Superior temporal gyrus (tissue), 1 donor: ENCODE data around the gene MYO5B.

ENCODE experiments used
- DNase-seq: peaks from one replicate; pipeline ENCODE4 v3.0.0-alpha.2; 2016; ENCODE audit errors: extremely low spot score

MYO5B gene

DNA sequence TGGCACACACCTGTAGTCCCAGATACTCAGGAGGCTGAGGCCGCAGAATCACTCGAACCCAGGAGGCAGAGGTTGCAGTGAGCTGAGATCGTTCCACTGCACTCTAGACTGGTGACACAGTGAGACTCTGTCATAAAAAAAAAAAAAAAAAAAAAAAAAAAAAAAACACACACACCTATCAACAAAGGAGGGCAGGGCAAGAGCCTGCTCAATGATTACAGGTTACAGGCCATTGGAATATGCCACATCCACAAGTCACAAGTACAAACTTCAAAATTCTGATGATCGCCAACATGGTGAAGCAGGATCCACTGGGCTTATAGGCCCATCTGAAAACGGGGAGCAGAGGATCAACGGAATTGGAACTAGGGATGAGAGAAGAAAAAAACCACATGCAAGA is 6.3 kb downstream of the MYO5B start:
- no peak for DNase-seq

DNA sequence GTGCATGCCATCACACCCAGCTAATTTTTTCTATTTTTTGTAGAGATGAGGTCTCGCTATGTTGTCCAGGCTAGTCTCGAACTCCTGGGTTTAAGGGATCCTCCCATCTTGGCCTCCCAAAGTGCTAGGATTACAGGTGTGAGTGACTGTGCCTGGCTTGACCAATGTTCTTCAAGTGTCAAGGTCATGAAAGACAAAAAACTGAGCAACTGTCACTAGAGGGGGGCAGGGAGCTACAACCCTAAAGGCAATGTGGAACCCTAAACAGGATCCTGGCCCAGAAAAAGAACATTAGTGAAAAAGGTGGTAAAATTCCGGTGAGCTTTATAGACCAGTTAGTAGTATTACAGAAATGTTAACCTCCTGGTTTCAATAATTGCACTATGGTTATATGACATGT is 7.3 kb downstream of the MYO5B start:
- DNase-seq, result no peak

DNA sequence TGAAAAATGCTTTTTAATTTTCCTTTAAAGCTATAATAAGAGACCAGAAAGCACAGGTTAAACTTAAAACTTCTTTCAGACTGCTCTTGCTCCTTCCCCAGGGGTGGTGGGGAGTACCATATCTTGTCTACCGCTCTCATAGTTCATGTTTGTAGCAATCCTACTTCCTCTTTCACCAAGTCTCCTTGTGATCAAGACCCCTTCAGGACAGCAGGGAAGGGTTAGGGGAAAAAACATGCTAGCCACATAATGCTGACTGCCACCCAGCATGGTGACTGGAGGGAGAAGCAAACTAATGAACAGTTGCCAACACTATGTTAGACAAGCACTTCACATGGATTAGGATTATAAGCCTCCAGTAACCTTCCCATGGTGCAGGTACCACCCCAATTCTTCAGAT is 8.6 kb downstream of the MYO5B start:
- DNase-seq, result no peak

DNA sequence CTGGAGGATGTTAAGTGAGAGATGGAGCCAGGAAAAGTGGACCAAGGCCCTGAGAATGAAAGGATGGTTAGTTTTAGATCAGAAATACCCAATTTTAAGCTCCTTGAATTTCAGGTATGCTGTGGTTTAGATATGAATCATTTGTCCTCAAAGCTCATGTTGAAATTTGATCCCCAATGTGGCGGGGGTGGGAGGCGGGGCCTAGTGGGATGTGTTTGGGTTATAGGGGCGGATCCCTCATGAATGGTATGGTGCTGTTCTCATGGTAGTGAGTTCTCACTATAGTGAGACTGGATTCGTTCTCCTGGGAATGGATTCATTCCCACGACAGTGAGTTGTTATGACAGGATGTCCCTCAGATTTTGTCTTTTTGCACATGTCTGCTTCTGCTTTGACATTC is 11.4 kb downstream of the MYO5B start:
- DNase-seq, result no peak

DNA sequence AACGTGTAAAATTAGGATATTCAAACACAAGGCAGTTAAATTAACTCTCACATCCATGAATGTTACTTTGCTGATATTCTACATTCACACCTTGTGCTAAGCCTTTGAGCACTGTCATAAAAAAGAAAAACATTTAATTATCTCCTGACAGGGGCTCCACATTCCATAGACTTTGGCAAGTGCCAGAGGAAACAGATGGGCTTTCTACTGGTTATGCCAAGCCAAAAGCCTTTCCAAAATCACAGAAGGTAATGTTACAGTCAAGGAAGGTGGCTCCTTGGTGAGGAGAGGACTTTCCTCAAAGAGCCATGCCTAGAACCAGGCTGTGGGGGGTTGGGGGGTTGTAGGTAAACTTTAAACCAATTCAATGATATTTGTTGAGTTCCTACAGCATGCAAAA is 12.4 kb downstream of the MYO5B start:
- no peak for DNase-seq

DNA sequence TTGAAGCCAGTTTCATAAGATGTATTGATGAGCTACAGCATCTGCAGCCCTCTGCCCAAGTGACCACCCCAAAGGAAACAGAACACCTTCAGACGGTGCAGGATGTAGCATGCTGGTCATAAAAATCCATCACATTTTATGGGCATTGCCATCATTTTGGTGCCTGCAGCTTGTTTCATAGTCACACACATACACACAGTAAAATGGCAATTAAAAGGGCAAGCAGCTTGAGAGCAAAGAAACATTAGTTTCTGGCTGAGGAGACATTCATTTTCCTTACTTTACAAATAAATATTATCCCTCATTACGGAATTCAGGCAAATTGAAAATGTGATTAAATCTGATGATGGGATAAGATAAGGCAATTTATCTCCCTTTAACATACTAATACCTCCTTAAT is 13.4 kb downstream of the MYO5B start:
- DNase-seq, result no peak

DNA sequence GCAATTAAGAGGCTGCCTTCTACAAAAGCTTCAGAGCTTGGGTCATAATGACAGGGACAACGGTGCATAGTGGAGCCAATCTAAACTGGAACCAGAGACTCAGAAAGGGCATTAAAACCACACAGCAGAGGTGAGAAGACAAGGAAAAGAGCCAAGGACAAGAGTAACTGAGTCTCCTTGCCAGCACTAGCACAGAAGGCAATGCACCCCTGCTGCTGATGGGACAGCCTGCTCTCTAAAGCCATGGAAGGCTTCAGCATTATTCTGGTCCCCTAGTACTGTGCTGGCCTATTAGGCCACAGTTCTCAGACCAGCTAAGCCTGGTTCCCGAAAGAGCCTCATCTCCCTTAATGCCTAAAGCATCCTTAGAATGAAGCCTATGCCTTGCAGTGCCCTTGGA is 15.5 kb downstream of the MYO5B start:
- DNase-seq, result no peak

DNA sequence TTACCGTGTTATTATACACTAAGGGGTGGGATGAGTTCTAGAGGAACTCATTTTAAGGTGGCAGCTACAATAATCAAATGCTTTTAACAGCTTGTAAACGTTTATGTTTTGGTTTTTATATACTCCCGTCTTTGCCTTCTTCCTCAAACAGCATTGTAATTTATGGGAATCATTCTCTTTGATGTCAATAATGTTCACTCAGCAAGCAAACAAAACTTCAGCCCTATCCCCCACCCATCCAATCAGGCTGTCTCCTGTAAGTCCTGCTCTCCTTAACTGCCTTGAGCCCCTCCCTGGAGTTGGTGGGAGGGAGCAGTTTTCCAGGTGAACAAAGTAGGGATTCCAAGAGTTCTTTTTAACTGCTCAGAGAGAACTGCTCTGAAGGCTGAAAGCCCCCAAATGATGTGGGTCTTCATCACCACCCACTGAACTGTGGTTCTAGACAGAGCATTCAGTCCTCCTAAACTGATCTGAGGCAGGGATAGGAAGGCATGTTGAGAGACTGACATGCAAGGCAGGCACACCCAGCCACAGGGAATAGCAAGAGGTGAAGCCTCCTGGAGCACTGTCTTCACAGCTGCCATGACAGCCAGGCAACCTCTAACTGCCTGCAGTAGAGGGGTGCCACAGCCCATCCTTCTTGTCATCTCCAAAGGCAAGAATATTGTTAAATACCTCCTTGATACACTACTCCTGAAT is 17.5 kb downstream of the MYO5B start:
- no peak for DNase-seq

DNA sequence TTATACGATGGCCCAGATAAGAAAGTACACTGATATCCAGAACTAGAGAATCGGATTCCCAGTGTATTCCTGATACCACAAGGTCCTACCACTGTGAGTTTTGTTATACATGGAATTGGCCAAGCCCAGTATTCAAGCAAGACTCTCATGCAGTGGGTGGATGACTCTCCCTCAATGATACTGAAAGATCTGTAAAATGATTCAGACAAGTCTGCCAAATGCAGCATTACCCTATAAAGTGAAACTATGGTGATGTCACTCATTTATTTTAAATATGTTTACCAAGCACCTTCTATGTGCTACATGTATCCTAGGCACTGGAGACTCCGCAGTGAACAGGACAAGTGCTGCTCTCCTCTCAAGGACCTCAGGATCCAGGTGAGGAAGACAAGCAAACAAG is 22.6 kb downstream of the MYO5B start:
- no peak for DNase-seq

DNA sequence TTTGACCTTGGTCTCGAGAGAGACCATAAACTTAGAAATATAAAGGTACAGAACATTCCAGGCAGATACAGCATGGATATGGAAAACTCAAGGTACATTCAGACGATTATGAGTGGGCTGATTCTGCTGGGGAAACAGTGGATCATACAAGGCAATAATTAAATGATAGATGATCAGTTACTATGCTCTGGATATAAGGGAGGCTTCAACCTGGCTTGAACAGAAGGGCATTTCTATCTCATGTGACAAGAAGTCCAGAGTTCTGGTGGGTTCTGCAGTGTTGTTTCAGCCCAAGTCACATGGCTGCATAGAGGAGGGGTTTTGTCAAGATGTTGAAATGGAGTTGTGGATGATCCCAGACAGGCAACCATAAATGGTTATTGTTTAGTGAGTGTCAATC is 23.5 kb downstream of the MYO5B start:
- no peak for DNase-seq

DNA sequence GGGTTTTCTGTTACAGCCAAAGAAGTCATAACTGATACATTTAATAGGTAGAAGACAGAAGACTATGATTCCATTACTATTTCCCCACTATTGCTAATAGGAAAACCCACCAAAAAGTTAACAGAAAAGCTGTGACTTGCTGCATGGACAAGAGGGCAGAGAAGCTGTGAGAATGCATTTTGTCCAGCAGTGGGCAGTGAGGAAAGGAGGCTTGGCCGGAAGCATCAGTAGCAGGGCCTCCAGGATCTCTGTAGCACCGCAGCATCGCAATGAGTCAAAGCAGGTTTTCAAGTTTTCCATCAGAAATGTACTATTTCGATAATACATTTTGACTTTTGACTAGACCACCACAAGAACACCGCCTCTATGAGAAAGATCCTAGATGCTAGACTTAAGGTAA is 24.9 kb downstream of the MYO5B start:
- no peak for DNase-seq

DNA sequence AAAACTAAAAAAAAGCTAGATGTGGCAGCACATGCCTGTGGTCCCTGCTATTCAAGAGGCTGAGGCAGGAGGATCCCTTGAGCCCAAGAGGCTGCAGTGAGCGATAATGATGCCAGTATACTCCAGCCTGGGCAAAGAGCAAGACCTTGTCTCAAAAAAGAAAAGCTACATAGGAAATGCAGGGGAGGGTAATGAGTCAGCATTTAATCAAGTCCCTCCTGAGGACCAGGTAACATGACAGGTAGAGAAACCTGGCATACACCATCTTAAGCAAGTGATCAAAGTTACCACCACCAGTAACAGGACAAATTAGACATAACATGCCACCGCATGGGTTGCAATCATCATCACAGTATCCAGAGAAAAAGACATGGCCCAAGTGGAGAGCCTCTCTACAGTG is 25.8 kb downstream of the MYO5B start:
- DNase-seq, result no peak

DNA sequence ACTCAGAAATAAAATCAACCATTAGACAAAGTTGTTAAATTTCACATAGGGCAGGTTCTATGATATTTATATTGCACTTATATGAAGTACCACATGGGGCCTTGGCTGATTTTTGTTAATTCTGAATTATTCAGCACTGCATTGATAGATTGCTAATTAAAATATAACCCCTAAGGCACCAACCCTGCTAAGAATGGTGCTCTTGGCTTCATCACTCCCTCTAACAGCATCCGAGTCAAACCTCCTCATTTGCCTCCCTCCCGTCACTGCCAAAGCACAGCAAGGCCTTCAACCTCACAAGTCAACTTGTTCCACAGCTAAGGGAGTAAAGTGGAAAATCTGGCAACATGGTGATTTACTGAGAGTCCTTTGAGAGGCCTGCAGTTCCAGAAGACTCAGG is 27.0 kb downstream of the MYO5B start:
- DNase-seq, result no peak

DNA sequence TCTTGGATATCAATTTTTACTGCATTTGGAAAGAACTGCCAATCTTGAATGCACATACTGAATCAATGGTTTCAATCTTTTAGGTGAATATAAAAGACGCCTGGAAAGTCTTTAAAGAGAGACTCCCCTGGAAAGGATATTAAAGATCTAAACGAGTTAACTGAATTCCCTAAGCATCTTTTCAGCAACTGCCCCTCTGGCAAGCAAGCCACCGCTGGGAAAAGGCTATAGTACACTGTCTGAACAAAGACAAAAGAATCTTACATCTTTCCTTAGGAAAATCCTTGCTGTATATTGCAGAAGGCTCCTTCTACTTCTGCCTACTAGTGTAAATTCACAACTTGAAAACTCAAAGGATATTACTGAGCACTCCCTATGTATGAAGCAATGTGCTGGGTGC is 28.0 kb downstream of the MYO5B start:
- DNase-seq, result no peak

DNA sequence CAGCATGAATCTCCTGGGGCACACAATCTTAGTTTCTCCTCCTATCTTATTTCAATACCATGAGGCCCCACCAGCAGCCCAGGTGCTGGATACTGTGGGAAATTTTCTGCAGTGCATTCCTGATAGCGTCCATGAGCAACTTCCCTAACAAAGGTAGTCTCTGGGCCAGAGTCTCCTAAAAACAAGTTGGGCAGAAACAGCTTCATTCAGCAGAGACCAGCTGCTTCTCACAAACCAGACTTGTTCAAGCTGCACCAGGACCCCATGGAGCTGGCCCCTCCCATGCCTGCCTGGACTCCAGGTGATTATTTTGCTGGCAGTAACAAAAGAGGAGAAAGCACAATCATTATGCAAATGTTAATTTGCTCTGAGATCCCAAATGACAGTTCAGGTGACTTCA is 31.4 kb downstream of the MYO5B start:
- no peak for DNase-seq

DNA sequence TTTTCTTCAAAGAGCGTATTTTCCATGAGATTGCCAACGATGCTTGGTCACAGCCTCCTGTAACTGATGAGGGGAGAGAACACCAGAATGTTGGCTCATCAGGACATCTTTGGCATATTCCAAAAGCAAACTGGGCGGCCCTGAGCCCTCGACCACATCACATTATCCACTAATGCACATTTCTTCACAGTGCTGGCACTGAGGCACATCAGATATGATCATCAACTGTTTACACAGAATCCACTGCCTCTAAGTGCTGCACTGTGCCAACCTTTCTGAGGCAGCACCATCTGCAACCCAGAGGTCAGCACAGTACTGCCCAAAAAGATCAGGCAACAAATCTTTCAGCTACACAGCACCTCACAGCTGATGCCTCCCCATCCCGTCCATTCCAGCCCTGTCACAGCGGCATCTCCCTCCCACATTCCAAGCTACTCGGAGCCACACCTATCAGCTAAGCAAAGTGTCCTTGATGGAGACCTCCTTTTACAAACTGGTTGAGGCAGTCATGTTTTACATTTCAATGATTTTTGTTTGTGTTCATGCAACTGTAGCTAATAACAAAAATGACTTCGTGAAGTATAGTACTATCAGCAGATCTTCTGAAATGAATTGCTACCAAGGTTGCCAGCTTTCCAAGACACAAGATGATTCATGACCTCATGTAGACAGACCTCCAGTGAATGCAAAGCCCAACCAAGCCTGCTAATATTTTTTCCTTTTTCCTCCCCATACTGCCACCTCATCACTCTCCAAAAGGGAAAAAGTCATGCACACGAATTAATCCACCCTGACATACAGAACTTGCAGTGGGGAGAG is 32.3 kb downstream of the MYO5B start:
- DNase-seq, result no peak

DNA sequence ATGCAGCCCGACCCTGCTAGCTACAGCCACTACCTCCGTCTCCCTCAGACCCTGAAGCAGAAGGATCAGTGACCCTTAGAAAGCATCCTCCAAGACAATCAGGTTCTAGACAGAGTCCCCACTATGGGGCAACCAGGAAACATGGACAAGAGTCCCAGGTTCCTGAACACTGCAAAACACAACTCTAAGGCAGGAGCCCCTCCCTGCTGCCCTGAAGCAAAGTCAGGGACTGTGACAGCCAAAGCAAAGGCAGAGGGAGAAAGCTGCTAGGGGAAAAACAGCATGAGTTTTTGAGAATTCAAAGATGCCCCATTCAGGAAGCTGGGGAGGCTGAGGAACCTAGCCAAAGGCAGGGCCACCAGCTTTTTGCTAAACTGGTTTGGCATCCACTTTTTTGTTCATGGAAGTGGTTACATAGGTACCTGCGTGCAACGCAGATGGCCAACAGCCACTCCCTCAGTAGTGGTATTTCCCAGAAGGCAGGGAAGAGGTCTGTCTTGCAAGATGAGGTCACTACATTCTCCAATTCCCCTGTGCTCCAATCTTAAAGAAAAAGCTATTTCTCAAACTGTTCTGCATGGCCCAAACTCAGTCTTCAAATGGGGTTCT is 33.2 kb downstream of the MYO5B start:
- no peak for DNase-seq

DNA sequence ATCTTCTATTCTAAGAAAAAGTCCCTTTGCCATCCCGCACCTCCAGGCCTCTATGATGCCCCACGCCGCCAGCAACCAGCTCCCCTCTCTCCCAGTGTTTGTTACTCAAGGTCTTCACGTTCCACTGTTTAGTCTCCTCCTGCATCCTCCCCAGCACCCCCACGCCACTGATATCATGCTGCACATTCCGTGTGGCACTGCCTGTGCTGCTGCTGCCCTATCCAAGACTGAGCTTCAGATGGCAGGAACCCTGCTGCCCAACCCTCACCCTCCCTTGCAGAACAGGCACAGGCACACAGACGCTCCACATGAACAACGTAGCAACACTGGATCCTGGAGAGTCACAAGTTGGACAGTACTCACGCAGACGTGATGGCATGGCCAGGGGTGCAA is 35.3 kb downstream of the MYO5B start:
- DNase-seq, result no peak

DNA sequence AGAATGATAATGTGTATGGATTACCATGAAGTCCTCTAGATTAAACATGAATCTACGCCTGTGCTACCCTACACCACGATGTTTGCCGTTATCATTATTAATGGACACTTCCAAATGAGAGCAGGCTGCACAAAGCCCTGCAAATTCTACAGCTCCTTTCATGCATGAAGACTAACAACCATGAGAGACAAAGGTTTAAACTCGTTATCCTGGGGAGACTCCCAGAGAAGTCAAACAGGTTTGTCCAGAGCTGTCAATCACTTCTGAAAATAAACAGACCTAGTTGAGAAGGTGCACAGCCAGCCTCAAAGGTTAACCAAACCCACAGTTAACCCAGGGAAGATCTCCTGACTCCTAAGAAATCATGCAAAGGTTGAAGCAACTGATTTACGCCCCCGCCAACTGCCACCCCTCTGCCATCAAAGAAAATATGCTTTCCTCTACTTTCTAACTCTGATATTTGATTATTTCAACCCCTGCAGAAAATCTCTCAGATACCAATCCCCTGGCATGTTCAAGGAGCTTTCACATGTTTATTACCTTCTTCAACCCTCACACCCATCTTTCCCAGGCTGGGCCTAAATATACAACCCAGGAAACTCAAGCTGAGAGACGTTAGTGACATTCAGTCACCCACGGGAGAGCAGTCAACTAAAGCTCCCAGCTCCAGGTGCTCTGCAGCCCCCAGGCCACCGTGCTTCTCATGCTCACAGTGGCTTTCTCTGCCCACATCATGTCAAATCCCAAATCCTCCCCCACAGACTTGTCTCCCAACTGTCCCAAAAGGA is 35.9 kb downstream of the MYO5B start:
- DNase-seq, result no peak

DNA sequence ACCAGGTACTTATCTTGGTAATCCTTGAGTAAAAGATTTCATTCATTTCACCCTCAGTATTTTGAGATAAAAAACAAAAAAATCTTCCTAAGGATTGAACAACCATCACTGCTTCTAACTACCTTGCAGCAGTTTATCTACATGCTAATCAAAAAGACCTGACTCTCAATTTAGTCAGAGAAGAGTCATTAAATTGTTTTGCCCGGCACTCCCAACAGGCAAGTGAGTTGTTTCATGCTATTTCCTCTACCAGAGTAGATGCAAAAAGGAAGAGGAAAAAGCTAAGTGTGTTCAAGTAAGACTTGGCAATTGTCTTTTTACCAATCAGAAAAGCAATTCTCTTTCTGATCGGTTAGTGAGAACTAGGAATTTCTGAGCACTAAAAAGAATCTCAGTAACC is 39.5 kb downstream of the MYO5B start:
- no peak for DNase-seq

DNA sequence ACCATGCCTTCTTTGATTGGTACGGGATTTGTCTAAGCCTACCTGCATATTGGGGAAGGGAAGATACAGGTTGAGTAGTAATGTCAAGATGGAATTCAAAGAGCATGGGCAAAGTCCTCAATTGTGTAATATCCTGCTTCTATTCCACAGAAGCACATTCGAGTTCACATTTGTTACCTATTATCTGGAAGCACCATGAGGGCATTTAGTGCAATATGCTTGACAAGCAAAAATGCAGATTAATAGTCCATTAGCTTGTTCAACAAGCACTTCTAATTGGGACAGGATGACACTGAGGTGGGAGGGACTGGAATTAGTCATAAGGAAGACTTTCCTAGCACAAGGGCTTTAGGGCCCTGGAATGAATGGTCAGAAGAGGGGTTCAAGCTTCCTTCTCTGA is 40.5 kb downstream of the MYO5B start:
- DNase-seq, result no peak

DNA sequence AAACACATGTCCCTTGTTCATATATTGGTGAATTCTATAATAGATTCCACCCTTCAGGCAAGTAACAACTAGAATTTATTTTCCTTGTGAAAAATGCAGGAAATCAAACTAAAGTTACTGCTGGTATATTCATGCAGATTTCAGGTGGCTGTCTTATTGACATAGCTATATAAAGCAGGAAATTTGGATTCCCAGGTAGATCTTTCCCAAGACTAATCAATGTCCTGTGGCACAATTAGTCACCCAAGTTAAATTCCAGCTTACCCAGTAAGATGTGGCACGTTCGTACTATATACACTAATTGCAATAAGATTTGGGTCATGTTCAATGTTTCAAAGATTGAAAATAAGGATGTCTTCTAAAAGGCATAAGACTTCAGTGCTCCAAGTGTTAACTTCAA is 42.0 kb downstream of the MYO5B start:
- DNase-seq, result no peak
